ENCODE results near the gene LMNA.
"Not testable (repeated sequence)": the region's sequence is repeated elsewhere in the genome, so short reads cannot be mapped to it uniquely, and the experiment has no call there.

The LMNA gene

GRCh38 chr1:156104861-156105832 lies 9.4 kb upstream of the LMNA start:
- no peak for DNase-seq

DNA sequence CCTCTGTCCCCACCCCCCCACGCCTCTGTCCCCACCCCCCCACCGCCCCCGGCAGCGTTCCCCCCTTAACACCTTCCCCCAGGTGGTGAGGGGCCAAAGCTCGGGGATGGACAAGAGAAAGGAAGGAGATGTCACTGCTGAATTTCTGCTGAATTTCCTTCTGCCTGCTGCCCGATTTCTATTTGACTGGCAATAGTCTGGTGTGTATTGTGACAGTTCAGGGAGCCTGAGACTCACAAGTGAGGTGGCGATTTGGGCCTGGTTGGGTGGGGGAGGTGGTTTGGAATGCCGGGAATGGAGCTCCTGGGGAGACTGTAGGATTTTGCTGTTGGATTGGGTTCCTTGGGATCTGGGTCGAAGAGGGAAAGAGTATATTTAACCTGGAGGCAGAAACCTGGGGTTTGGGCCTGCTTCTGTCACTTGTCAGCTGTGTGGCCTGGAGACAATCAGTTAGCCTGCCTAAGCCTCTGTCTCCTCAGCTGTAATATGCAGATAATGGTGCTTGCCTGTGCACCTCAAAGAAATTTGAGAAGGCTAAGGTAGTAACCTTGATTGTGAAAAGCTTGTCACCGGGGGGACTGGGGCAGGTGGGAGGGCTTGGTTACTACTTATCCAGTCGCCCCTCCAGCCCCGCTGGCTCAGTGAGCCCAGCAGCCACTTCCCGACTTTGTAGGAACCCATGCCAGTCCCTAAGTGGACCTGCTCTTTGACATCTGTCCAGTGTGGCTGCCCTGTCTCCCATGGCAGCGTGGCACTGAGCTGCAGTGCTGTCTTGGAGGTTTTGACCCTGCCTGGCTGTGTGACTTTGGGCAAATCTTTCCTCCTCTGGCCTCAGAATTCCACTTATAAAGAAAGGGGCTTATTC lies 7.7 kb upstream of the LMNA start:
- DNase-seq, result no peak

DNA sequence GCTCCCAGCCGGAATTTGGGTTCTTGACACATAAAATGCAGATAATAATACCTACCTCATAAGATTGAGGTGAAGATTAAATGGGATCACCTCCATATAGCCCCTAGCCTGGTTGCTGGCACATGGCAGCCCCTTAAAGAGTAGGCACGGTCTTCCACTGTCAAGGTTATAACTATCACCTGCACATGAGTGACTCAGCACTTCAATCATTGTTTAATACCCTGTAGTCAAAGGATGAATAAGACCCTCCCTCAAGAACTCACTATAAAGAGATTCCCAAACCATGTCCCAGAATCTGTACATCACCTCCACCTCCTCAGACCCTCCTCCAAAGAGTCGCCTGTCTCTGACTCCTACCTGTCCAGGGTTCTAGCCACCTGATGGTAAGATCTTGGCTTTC lies 6.5 kb upstream of the LMNA start:
- no peak for DNase-seq

GRCh38 chr1:156108664-156109241 lies 5.8 kb upstream of the LMNA start:
- DNase-seq, result no peak

DNA sequence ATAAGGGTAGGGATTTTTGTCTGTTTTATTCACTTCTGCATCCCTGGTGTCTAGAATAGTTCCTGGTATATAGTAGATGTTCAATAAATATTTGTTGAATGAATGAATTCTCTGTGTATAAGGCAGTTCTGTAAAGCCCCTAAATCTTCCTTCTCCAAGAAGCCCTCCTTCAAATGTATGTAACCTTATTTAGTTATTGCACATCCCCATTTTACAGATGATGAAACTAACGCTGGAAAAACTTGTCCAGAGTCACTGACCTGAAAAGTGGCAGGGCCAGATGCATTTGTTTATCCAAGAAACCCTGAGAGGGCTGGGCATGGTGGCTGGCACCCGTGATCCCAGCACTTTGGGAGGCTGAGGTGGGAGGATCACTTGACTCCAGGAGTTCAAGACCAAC lies 4.3 kb upstream of the LMNA start:
- no peak for DNase-seq

DNA sequence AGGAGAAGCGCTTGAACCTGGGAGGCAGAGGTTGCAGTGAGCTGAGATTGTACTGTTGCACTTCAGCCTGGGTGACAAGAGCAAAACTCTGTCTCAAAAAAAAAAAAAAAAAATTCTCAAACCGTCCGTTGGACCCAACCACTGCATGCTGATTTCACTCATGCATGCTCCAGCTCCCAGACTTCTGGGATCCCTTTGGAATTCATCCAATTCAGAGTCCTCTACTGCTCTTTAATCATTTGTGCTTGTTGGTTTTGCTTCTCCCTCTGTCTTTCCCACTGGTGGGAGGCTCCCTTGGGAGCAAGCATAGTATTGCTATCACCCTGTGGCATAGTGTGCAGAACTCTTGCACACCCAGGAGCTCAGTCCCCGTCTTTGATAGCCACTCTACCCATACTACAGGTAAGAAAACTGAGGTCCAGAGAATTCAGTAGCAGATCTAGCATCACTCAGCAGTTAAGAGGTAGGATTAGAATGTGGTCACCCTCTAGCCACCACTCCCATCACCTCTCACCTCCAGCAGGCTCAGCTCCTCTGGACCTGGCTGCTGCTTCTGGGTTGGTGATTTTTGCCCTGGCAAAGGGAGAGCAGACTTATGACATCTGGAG lies 3.1 kb upstream of the LMNA start:
- DNase-seq, result no peak

- no peak for DNase-seq
Observed at GRCh38 chr1:156112276-156113137, 2.0 kb upstream of the LMNA start.

DNA sequence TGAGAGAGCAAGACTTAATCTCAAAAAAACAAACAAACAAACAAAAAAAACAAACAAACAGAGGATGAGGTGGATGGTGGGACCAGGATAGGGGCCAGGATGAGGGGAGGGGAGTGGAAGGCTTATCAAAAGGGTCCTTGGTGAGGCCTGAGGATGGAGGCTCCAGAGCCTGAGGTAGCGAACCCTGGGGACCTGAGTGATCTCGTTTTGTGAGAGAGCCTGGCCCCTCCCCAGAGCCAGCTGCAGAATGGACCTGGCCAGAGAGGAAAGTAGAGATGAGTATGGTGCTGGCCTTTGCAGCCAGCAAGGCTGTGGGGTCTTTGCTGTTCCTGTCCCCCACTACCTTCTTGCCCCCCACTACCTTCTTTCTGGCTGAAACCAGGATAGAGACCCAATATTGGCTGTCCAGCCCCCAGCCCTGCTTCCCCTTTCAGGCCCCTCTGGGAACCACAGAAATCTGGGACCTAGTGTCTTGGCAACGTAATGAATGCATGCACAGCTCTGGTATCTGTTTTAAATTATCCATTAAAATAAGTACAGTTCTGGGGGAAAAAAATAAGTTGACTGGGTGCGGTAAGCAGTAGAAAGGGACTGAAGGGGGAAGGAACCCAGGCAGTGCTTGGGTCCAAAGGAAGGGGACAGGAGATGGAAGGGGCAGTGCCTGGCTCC lies 1.1 kb upstream of the LMNA start:
- no peak for DNase-seq

DNA sequence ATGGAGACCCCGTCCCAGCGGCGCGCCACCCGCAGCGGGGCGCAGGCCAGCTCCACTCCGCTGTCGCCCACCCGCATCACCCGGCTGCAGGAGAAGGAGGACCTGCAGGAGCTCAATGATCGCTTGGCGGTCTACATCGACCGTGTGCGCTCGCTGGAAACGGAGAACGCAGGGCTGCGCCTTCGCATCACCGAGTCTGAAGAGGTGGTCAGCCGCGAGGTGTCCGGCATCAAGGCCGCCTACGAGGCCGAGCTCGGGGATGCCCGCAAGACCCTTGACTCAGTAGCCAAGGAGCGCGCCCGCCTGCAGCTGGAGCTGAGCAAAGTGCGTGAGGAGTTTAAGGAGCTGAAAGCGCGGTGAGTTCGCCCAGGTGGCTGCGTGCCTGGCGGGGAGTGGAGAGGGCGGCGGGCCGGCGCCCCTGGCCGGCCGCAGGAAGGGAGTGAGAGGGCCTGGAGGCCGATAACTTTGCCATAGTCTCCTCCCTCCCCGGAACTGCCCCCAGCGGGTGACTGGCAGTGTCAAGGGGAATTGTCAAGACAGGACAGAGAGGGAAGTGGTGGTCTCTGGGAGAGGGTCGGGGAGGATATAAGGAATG lies 505 bp downstream of the LMNA start:
- DNase-seq, result no peak

DNA sequence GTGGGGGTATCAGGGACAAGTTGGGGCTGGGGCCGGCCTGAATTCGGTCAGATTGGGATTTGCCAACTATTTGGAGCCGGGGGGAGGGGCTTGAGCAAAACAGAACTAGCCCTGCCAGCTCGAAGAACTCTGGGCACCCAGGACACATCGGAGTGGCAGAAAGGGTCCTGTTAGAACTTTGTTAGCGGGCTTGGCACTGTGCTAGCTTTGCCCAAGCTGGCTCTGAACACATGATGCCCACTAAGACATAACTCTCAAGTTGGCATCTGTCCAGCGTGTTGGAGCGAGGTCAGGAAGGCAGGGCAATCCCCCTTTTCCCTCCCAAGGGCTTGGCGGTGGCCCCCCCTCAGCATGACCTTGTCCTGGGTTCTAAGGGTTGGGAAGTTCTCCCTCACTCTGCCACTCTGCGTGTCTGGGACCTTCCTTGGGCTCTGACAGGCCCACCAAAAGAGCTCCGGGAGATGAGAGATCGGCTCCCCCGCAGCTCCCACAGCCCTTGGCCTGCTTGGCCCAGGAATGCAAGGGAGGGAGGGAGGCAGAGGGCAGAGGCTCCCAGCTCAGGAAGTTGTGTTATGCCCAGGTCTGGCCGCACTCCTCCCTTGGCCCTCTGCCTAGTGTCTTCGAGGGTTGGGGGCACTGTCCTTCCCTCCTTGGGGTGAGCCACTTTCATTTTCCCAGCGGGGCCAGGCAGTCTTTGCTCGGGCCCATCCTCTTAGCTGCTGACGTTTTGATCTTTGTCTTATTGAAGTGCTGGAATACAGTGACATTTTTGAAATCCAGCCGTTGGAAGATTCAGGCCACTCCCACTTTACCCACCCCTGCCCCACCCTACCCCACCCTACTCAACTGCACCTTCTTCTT lies 1.2 kb downstream of the LMNA start:
- DNase-seq, result no peak

DNA sequence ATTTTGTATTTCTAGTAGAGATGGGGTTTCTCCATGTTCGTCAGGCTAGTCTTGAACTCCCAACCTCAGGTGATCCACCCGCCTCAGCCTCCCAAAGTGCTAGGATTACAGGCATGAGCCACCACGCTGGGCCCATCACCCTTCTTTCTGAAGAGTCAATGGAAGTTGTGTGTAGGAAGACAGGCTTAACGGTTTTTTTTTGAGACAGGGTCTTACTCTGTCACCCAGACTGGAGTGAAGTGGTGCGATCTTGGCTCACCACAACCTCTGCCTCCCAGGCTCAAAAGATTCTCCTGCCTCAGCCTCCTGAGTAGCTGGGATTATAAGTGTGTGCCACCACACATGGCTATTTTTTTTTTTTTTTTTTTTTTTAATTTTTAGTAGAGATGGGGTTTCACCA lies 2.2 kb downstream of the LMNA start:
- not testable (repeated sequence) for DNase-seq

DNA sequence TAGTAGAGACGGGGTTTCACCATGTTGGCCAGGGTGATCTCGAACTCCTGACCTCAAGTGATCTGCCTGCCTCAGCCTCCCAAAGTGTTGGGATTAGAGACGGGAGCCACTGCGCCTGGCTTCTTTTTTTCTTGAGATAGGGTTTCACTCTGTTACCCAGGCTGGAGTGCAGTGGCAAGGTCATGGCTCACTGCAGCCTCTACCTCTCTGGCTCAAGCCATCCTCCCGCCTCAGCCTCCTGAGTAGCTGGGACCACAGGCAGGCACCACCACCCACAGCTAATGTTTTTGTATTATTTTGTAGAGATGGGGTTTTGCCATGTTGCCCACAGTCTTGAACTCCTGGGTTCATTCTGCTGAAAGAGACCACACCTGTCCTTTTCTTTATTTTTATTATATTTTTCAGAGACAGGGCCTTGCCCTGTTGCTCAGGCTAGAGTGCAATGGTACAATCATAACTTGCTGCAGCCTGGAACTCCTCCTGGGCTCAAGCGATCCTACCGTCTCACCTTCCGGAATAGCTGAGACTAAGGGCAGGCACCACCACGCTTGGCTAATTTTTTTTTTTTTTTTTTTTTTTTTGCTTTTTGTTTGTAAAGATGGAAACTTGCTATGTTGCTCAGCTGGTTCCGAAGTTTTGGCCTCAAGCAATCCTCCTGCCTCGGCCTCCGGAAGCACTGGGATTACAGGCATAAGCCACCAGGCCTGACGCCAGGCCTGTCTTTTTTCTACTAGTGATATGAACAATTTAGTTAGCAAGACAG lies 3.1 kb downstream of the LMNA start:
- no peak for DNase-seq

- no peak for DNase-seq
Observed at GRCh38 chr1:156118177-156118868, 3.8 kb downstream of the LMNA start.

DNA sequence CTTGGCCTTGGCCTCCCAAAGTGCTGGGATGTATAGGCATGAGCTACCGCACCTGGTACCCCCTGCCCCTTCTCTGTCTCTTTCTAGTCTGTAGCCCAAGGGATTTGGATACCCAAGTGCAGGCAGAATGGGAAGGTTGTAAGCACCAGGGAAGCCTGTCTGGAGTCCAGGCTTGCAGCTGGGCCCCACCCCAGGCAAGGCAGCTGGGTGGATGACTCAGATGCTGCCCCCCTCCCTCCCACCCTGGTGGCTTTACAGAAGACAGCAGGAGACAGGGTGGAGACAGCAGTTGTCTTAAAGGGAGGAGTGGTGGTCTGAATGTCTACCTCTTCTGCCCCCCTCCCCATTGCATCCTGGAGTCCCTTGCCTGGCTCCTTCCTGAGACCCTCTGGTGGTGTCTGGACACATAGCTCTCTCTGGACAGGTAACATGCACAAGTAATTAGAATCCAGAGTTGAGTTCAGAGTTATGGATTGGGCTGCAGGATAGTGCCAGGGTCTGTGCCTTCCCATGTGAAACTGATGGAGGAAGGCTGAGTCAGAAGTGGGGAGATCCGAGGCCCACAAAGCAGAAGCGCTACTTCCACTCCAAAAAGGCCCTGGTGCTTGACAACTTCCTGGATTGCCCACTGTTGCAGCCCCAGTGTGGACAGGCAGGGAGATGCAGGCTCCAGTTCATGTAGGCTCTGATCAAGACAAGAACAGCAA lies 5.1 kb downstream of the LMNA start:
- no peak for DNase-seq

- DNase-seq, result no peak
Observed at GRCh38 chr1:156120318-156120717, 5.8 kb downstream of the LMNA start.

DNA sequence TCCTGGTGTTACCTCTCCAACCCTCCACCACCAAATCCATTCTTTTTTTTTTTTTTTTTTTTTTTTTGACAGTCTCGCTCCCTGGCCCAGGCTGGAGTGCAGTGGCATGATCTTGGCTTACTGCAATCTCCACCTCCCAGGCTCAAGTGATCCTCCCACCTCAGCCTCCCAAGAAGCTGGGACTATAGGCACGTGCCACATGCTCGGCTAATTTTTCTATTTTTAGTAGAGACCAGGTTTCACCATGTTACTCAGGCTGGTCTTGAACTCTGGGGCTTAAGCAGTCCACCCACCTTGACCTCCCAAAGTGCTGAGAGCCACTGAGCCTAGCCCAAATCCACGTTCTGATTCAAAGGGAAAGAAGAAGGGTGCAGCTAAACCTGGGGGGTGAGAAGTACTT lies 6.5 kb downstream of the LMNA start:
- DNase-seq, result not testable (repeated sequence)

GRCh38 chr1:156121457-156121856 lies 6.9 kb downstream of the LMNA start:
- no peak for DNase-seq

GRCh38 chr1:156122086-156122485 lies 7.6 kb downstream of the LMNA start:
- no peak for DNase-seq
